IPS-15b (cell line): ENCODE measurements around the gene MDH1.
"Not testable (repeated sequence)": the region's sequence is repeated elsewhere in the genome, so short reads cannot be mapped to it uniquely, and the experiment has no call there.

Experiments
- H3K27me3 ChIP-seq: one replicate; pipeline ENCODE4 v1.6.1; 2013; ENCODE audit warnings: low read length; ENCODE audit not compliant: control insufficient read depth, insufficient read depth
- H3K36me3 ChIP-seq: one replicate; pipeline ENCODE4 v1.6.1; 2013; ENCODE audit warnings: low read length; ENCODE audit not compliant: control insufficient read depth, insufficient read depth
- H3K4me1 ChIP-seq: one replicate; pipeline ENCODE4 v1.6.1; 2013; ENCODE audit warnings: mild to moderate bottlenecking, low read length; ENCODE audit not compliant: control insufficient read depth, insufficient read depth
- H3K4me3 ChIP-seq: one replicate; pipeline ENCODE4 v1.5.1; 2013; ENCODE audit warnings: low read depth, low read length
- H3K9ac ChIP-seq: one replicate; pipeline ENCODE4 v1.6.1; 2013; ENCODE audit warnings: low read depth, mild to moderate bottlenecking, low read length
- H3K9me3 ChIP-seq: one replicate; pipeline ENCODE4 v1.6.1; 2013; ENCODE audit warnings: mild to moderate bottlenecking, low read length; ENCODE audit not compliant: control insufficient read depth, insufficient read depth

MDH1 gene

GRCh38 chr2:63588385-63589147, at the start of gene MDH1, which contains the start of gene WDPCP:
Gene MDH1 (plus strand): TSS chr2:63588963. CDS start chr2:63589044, 81 bp downstream.
Gene WDPCP (minus strand): TSS chr2:63588477. CDS start chr2:63588271, 206 bp downstream.
- H3K9me3 ChIP-seq, result no peaks in the 10 kb centered on the region
- peaks cover 14% of the 10 kb centered on the region for H3K4me1 ChIP-seq
- H3K9ac ChIP-seq, result peak within 1 kb of the TSS; percentile 87

GRCh38 chr2:63539416-63540162, 49.2 kb upstream of the MDH1 start:
- H3K4me1 ChIP-seq, result no peaks in the 10 kb centered on the region
- H3K27me3 ChIP-seq, result no peaks in the 10 kb centered on the region
- H3K4me3 ChIP-seq, result no peak overlapping the region
- no peaks in the 10 kb centered on the region for H3K36me3 ChIP-seq
- H3K9ac ChIP-seq, result no peak overlapping the region
- H3K9me3 ChIP-seq, result no peaks in the 10 kb centered on the region

More at GRCh38 chr2:63588385-63589147, at the start of gene MDH1, which contains the start of gene WDPCP:
- no peaks in the 10 kb centered on the region for H3K27me3 ChIP-seq
- H3K4me3 ChIP-seq, result peak within 1 kb of the TSS; percentile 99
- H3K36me3 ChIP-seq, result peaks cover 5% of the 10 kb centered on the region

- Histone ChIP-seq H3K27me3 (no peaks in the 10 kb centered on the region), H3K9ac (no peak overlapping the region), H3K9me3 (no peaks in the 10 kb centered on the region), H3K4me3 (no peak overlapping the region), H3K36me3 (no peaks in the 10 kb centered on the region), H3K4me1 (no peaks in the 10 kb centered on the region)
Measured at GRCh38 chr2:63544017-63544627, 44.6 kb upstream of the MDH1 start.

- no peaks in the 10 kb centered on the region for H3K36me3 ChIP-seq
- H3K9me3 ChIP-seq, result no peaks in the 10 kb centered on the region
- H3K9ac ChIP-seq, result no peak overlapping the region
- H3K4me1 ChIP-seq, result no peaks in the 10 kb centered on the region
- H3K4me3 ChIP-seq, result no peak overlapping the region
- H3K27me3 ChIP-seq, result no peaks in the 10 kb centered on the region
Measured at GRCh38 chr2:63545023-63545422, 43.7 kb upstream of the MDH1 start.

GRCh38 chr2:63553049-63553448, 35.7 kb upstream of the MDH1 start:
- Histone ChIP-seq H3K36me3 (no peaks in the 10 kb centered on the region), H3K4me1 (no peaks in the 10 kb centered on the region), H3K9me3 (no peaks in the 10 kb centered on the region), H3K9ac (no peak overlapping the region), H3K4me3 (no peak overlapping the region), H3K27me3 (no peaks in the 10 kb centered on the region)

GRCh38 chr2:63555299-63555698, 33.5 kb upstream of the MDH1 start:
- no peaks in the 10 kb centered on the region for H3K4me1 ChIP-seq
- H3K4me3 ChIP-seq, result no peak overlapping the region
- no peak overlapping the region for H3K9ac ChIP-seq
- H3K27me3 ChIP-seq, result no peaks in the 10 kb centered on the region
- no peaks in the 10 kb centered on the region for H3K9me3 ChIP-seq
- no peaks in the 10 kb centered on the region for H3K36me3 ChIP-seq

GRCh38 chr2:63555931-63556330, 32.8 kb upstream of the MDH1 start:
- no peak overlapping the region for H3K4me3 ChIP-seq
- no peaks in the 10 kb centered on the region for H3K4me1 ChIP-seq
- no peak overlapping the region for H3K9ac ChIP-seq
- no peaks in the 10 kb centered on the region for H3K27me3 ChIP-seq
- no peaks in the 10 kb centered on the region for H3K36me3 ChIP-seq
- H3K9me3 ChIP-seq, result no peaks in the 10 kb centered on the region

GRCh38 chr2:63557819-63558218, 30.9 kb upstream of the MDH1 start:
- not testable (repeated sequence) for H3K27me3 ChIP-seq, H3K4me1 ChIP-seq, H3K9ac ChIP-seq, H3K36me3 ChIP-seq, H3K4me3 ChIP-seq, H3K9me3 ChIP-seq

GRCh38 chr2:63558922-63559321, 29.8 kb upstream of the MDH1 start:
- H3K4me1 ChIP-seq, H3K4me3 ChIP-seq, H3K9me3 ChIP-seq, H3K27me3 ChIP-seq, H3K36me3 ChIP-seq, H3K9ac ChIP-seq: not testable (repeated sequence)

- no peaks in the 10 kb centered on the region for H3K4me1 ChIP-seq
- H3K27me3 ChIP-seq, result no peaks in the 10 kb centered on the region
- peaks cover under 1% of the 10 kb centered on the region for H3K9me3 ChIP-seq
Measured at GRCh38 chr2:63562751-63563150, 26.0 kb upstream of the MDH1 start.

GRCh38 chr2:63569740-63570139, 19.0 kb upstream of the MDH1 start:
- Histone ChIP-seq H3K36me3 (no peaks in the 10 kb centered on the region), H3K9ac (no peak overlapping the region), H3K4me1 (no peaks in the 10 kb centered on the region), H3K4me3 (no peak overlapping the region), H3K9me3 (peaks cover 7% of the 10 kb centered on the region), H3K27me3 (no peaks in the 10 kb centered on the region)

More at GRCh38 chr2:63562751-63563150, 26.0 kb upstream of the MDH1 start:
- no peak overlapping the region for H3K4me3 ChIP-seq
- H3K9ac ChIP-seq, result no peak overlapping the region
- H3K36me3 ChIP-seq, result no peaks in the 10 kb centered on the region
